Measurements from ENCODE around the gene ZFYVE1.
A peak's percentile ranks its signal among the peaks of the same experiment; 100 is the strongest.
"Not testable (repeated sequence)": the region's sequence is repeated elsewhere in the genome, so short reads cannot be mapped to it uniquely, and the experiment has no call there.

Gene ZFYVE1

DNA sequence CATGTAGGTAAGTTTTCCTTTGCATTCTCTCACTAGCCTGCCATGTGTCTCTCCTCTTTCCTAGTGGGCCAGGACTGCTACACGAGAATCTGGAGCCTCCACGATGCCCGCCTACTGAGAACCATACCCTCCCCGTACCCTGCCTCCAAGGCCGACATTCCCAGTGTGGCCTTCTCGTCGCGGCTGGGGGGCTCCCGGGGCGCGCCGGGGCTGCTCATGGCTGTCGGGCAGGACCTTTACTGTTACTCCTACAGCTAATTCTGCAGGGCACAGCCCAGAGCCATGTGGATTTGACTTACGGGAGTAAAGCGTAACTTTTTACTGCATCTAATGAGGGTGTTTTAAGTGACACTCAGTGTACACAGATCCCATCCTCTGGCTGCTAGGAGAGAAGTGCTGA lies 68.4 kb downstream of the ZFYVE1 start:
- no peak for DNase-seq (ENCODE audit: low read depth)
- no peak overlapping the region for H3K4me3 ChIP-seq (ENCODE audit: low read depth, low read length)
- TF ChIP-seq, protein P1, sequence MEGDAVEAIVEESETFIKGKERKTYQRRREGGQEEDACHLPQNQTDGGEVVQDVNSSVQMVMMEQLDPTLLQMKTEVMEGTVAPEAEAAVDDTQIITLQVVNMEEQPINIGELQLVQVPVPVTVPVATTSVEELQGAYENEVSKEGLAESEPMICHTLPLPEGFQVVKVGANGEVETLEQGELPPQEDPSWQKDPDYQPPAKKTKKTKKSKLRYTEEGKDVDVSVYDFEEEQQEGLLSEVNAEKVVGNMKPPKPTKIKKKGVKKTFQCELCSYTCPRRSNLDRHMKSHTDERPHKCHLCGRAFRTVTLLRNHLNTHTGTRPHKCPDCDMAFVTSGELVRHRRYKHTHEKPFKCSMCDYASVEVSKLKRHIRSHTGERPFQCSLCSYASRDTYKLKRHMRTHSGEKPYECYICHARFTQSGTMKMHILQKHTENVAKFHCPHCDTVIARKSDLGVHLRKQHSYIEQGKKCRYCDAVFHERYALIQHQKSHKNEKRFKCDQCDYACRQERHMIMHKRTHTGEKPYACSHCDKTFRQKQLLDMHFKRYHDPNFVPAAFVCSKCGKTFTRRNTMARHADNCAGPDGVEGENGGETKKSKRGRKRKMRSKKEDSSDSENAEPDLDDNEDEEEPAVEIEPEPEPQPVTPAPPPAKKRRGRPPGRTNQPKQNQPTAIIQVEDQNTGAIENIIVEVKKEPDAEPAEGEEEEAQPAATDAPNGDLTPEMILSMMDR (IDR thresholded peaks at IDR 0.05; ENCODE audit: control insufficient read depth, extremely low read depth, insufficient read depth), result no peak

DNA sequence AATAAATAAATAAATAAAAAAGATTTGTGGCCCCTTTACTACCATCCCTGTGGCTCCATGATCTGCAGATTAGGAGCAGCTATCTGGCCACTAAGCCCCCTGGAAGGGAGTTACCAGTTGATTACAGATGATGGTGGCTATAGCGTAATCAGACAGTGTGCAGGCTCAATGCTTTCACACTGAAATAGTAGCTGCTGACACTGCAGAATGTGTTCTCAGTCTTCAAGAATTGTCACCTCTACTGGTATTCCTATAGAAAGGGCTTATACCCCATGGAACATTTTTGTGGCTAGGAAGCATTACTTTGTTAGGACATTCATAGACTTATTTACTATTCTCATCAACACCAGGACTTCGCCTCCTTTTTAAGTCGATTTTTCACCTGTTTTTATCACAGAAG lies 69.7 kb downstream of the ZFYVE1 start:
- DNase-seq (ENCODE audit: low read depth), result no peak
- TF ChIP-seq, protein P1 (IDR thresholded peaks at IDR 0.05; ENCODE audit: control insufficient read depth, extremely low read depth, insufficient read depth), result no peak
- H3K4me3 ChIP-seq (ENCODE audit: low read depth, low read length), result no peak overlapping the region

DNA sequence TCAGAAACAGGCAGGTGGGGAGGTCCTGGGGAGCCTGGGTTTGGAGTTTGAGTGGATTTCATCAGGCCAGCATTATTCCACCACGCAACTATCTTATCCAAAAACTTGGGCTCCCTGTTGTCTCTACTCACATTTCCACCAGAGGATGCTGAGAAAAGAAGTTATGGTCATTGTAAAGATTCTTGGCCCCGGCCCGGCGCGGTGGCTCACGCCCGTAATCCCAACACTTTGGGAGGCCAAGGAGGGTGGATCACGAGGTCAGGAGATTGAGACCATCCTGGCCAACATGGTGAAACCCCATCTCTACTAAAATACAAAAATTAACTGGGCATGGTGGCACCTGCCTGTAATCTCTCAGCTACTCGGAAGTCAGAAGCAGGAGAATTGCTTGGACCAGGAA lies 70.2 kb downstream of the ZFYVE1 start:
- not testable (repeated sequence) for H3K4me3 ChIP-seq (ENCODE audit: low read depth, low read length); DNase-seq (ENCODE audit: low read depth)

DNA sequence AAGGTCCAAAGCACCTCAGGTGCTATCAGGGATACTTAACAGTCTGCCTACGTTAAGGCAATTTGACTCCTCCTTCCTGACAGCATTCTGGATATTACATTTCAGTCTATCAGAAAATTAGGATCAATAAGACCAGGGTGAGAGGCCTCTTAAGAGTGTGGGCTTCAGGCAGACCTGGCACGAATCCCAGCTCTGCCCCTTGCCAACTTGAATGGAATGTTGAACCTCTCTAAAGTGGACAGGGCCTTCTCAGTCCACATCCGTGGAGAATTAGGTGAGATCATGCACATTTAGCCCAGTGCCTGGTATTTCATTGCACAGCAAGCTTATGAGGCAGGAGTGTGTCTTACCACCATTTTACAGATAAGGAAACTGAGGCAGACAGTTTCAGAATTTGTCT lies 74.7 kb downstream of the ZFYVE1 start:
- TF ChIP-seq, protein P1 (IDR thresholded peaks at IDR 0.05; ENCODE audit: control insufficient read depth, extremely low read depth, insufficient read depth), result no peak

DNA sequence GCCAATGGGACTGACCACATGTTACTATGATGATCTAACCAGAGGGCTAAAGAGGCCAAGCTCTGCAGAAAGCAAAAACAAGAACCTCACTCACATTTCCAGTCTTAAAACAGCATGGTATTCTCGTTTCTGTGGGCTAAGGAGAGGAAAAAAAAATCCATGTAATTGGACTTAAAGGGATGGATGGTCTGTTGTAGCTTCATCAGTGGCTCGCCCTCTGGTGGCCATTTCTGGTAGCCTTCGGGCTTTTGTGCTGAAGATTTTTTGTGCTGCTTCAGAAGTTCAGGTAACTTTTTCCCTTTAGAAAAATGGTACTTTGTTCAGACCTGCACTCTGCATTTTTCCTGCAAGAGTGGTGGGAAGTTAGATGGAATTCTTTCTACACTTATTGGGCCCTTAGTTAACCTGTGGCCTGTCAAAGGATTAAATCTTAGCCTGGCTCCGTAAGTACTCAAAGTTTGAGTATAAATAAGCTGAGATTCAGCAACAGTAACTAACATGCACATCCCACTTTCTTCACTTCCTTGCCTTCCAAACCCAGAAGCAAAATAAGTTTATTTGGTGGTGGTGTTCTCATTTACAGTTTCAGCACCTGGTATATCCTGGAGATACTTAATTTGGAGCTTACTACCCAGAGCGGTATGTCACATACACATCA lies 78.3 kb downstream of the ZFYVE1 start:
- no peak for DNase-seq (ENCODE audit: low read depth)
- TF ChIP-seq, protein P1 (IDR thresholded peaks at IDR 0.05; ENCODE audit: control insufficient read depth, extremely low read depth, insufficient read depth), result peak; percentile 82
- no peak overlapping the region for H3K4me3 ChIP-seq (ENCODE audit: low read depth, low read length)

More for the DNA sequence above, 74.7 kb downstream of the ZFYVE1 start:
- H3K4me3 ChIP-seq (ENCODE audit: low read depth, low read length), result no peak overlapping the region
- DNase-seq (ENCODE audit: low read depth), result no peak

DNA sequence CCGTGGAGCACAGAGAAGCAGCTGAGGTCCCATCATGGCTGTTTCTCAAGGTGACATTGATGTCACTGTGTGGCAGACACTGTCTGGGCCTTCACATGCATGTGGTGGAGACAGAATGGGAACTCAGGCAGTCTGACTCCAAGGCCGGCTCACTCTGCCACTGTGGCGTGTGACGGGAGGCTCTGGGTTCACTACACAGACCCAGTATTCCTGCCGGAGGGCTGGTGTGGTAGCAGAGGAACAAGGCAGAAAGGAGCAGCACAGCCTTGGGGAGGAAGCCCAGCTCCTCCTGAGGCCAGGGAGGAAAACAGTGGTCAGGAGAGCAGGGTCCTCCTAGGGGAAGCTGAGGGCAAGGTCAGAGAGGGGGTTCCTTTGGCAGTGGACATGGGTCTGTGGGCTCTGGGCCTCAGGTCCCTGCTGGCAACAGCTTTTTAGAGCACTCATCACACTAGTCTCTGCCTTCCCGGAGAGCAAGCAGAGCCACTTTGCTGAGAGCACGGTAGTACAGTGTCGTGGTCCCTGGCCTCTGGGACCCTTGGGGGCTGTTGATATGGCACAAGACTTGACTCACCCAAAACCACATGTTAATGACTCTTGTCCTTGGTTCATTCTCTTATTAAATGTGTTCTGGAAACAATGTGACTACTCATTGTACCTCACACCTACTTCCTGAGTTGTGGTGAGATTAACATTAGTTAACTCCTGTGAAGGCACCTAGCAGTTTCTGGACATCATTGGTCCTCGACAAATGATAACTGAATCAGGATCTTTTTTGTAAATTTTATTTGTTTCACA lies 79.3 kb downstream of the ZFYVE1 start:
- DNase-seq (ENCODE audit: low read depth), result no peak
- H3K4me3 ChIP-seq (ENCODE audit: low read depth, low read length), result no peak overlapping the region
- TF ChIP-seq, protein P1 (IDR thresholded peaks at IDR 0.05; ENCODE audit: control insufficient read depth, extremely low read depth, insufficient read depth), result no peak

DNA sequence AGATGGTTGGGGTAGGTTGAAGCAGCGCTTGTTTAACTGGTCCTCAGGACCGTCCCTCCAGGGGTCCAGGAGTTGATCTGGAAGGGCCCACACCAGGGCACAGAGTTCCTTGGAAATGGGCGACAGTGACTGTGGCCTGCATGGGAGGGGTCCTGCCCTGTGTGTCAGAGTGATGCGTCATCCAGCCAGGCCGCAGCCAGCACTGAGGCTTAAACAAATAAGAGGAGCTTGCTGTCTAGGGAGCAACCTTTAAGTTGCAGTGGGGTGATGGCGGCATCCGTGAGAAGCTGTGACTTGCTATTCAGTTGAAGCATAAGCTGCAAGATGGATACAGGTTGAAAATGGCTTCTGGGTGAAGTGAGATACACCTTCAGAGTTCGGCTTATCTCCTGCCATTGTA lies 80.4 kb downstream of the ZFYVE1 start:
- DNase-seq (ENCODE audit: low read depth), result no peak
- no peak overlapping the region for H3K4me3 ChIP-seq (ENCODE audit: low read depth, low read length)
- TF ChIP-seq, protein P1 (IDR thresholded peaks at IDR 0.05; ENCODE audit: control insufficient read depth, extremely low read depth, insufficient read depth), result no peak
